ENCODE data around the gene KCNK10. TPM values are rescaled to one million over a fixed set of nuclear protein-coding genes. Genes with fewer than 3 reads are reported as not detected.

The KCNK10 gene
- total and polyA plus RNA-seq, 2 of the 8 experiments (the other 6 are each of a cell fraction or from before 2014, with no cell fraction given): 0.45 to 0.63 TPM

DNA sequence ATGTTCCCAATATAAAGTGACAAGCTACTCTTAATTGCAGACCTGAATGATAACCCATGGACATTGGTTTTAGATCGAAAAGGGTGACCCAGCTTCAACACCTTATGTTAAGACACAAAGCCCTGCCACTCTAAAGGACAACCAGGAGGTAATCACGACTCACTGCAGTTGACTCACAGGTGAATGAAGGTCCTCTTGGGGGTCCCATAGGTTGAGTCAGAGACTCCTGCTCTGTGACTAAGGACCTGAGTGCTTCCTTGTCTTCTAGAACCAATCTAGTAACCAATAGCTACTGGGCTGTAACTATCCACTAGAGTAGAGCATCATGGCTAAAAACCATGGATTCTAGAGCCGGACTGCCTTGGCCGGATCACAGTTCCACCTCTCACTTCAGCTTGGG lies 73.8 kb downstream of the KCNK10 start:
- H2BK5ac ChIP-seq (ENCODE audit: low read depth, low read length): no peak overlapping the region
- H2AK5ac ChIP-seq (ENCODE audit: low read depth, low read length): no peak overlapping the region
- H3K14ac ChIP-seq (ENCODE audit: insufficient read length): no peak overlapping the region
- no peaks in the 10 kb centered on the region; a peak in 1 of 7 replicates for H3K4me1 ChIP-seq (replicated peaks in 1 of 4; ENCODE audit: control insufficient read depth in 3 of 4, insufficient read depth in 4 of 4, low read length in 3 of 4)
- ChIA-PET POLR2A (ENCODE audit: partially characterized antibody) (no interaction called here), CTCF (ENCODE audit: partially characterized antibody) (interaction anchor here (0.6 to 12.6 kb wide), 6 partner anchors 12 to 315 kb away, joined by 3 to 96 read pairs (median 4); no protein-coding TSS in a partner anchor)
- H2BK12ac ChIP-seq (ENCODE audit: low read depth, low read length): no peak overlapping the region
- no peak overlapping the region for H4K91ac ChIP-seq (replicated peaks; ENCODE audit: insufficient read length, low read length)
- H2BK15ac ChIP-seq (ENCODE audit: low read length): no peak overlapping the region
- DNase-seq (ENCODE audit: low read depth in 1 of 2, low spot score in 2 of 2): no peak
- H3K4me2 ChIP-seq (ENCODE audit: insufficient read depth in 1 of 2, low read depth in 2 of 2, low read length in 2 of 2): no peak overlapping the region
- 88% methylated on average over 4 of the region's 4 CpGs; no CpG with 5 or more reads in 1 of the 2 experiments for WGBS, 2 experiments (ENCODE audit: extremely low coverage in 1 of 2, insufficient coverage in 1 of 2, insufficient read length in 1 of 2, insufficient replicate concordance in 2 of 2, low coverage in 1 of 2, low lambda C conversion rate in 2 of 2, missing lambda C conversion rate in 1 of 2)
- no peaks in the 10 kb centered on the region for H3K79me1 ChIP-seq (ENCODE audit: low read depth, low read length)
- H2AFZ ChIP-seq (ENCODE audit: low read length): no peak overlapping the region
- H3K4me3 ChIP-seq (ENCODE audit: extremely low read depth in 1 of 4, insufficient read depth in 2 of 4, low read depth in 3 of 4, low read length in 4 of 4): no peak overlapping the region
- H3K27me3 ChIP-seq (replicated peaks in 1 of 4; ENCODE audit: control insufficient read depth in 3 of 4, extremely low read depth in 1 of 4, insufficient read depth in 3 of 4, low read length in 3 of 4): no peaks in the 10 kb centered on the region
- no peak overlapping the region for H2BK20ac ChIP-seq (ENCODE audit: low read length)
- no peak overlapping the region for H3K4ac ChIP-seq (replicated peaks; ENCODE audit: insufficient read length, low read depth, low read length)
- no peak overlapping the region for H4K5ac ChIP-seq (ENCODE audit: insufficient read length, low read depth, low read length)
- H3K36me3 ChIP-seq (ENCODE audit: control insufficient read depth in 2 of 4, insufficient read depth in 4 of 4, low read length in 3 of 4): no peaks in the 10 kb centered on the region
- no peaks in the 10 kb centered on the region for H3K23me2 ChIP-seq (ENCODE audit: low read depth, low read length)
- no peaks in the 10 kb centered on the region for H3K9me3 ChIP-seq (ENCODE audit: insufficient read depth in 2 of 2, low read depth in 1 of 2, low read length in 1 of 2)
- no peak for FAIRE-seq
- H3K27ac ChIP-seq (ENCODE audit: low read depth, low read length): no peak overlapping the region
- no peak overlapping the region for H3K18ac ChIP-seq (ENCODE audit: extremely low read depth, low read length)
- no peak overlapping the region for H4K8ac ChIP-seq (ENCODE audit: extremely low read depth, insufficient read depth, low read length)
- no peak overlapping the region for H3K23ac ChIP-seq (ENCODE audit: insufficient read length)
- H3K79me2 ChIP-seq (ENCODE audit: control insufficient read depth in 1 of 2, insufficient read depth in 2 of 2, low read length in 2 of 2): no peaks in the 10 kb centered on the region
- H2BK120ac ChIP-seq (replicated peaks; ENCODE audit: low read depth, low read length): no peak overlapping the region
- no peaks in the 10 kb centered on the region for H4K20me1 ChIP-seq (replicated peaks in 1 of 2; ENCODE audit: control insufficient read depth in 1 of 2, insufficient read depth in 2 of 2, low read length in 2 of 2)
- H3K9ac ChIP-seq (replicated peaks in 1 of 4; ENCODE audit: extremely low read depth in 1 of 4, low read depth in 3 of 4, low read length in 3 of 4): no peak overlapping the region
- H3K56ac ChIP-seq (replicated peaks; ENCODE audit: insufficient read length, low read depth, low read length): no peak overlapping the region
- TF ChIP-seq HDAC6 (IDR thresholded peaks at IDR 0.05; ENCODE audit: low read depth, low read length) (no peak), YY1 (IDR thresholded peaks at IDR 0.05; ENCODE audit: low read depth, low read length) (no peak), GTF2F1 (IDR thresholded peaks at IDR 0.05; ENCODE audit: borderline replicate concordance, low read depth, low read length) (no peak), TAF7 (optimal IDR thresholded peaks at IDR 0.05; ENCODE audit: borderline replicate concordance, low read depth, low read length) (no peak)

All from H1 (cell line).